GM21825 (cell line): ENCODE data around the gene NANS.
"Not testable (repeated sequence)": the region's sequence is repeated elsewhere in the genome, so short reads cannot be mapped to it uniquely, and the experiment has no call there.

Experiments used
- ATAC-seq: cut with Tn5 transposase; IDR thresholded peaks from one replicate; pipeline ENCODE4 v1.9.1; 2021; ENCODE audit warnings: mild to moderate bottlenecking, moderate library complexity; ENCODE audit not compliant: unreplicated experiment

The NANS gene

DNA sequence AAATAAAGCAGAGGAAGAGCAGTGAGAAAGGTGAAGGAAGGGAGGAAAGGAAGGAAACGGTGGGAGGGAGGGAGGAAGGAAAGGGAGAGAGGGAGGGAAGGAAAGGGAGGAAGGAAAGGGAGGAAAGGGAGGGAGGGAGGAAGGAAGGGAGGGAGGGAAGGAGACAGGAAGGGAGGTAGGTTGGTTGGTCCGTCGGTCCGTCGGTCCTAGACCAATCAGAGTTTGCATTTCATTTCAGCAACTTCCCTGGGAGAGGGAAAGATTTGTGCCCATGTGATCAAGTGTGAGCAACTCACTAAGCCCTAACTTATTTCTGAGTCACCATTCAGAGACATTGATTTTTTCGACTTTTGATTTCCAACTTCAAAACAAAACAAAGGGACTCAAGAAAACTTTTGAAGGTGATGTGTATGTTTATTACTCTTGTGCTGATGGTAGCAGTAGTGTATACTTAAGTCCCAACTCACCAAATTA, 18.8 kb downstream of the NANS start:
- no peak for ATAC-seq

- ATAC-seq: not testable (repeated sequence)
Observed at GRCh38 chr9:98076514-98076890, 20.0 kb downstream of the NANS start.

GRCh38 chr9:98078895-98079294, 22.4 kb downstream of the NANS start:
- ATAC-seq: no peak

GRCh38 chr9:98080326-98080725, 23.8 kb downstream of the NANS start:
- ATAC-seq: no peak

- no peak for ATAC-seq
Observed at GRCh38 chr9:98080780-98081179, 24.2 kb downstream of the NANS start.

DNA sequence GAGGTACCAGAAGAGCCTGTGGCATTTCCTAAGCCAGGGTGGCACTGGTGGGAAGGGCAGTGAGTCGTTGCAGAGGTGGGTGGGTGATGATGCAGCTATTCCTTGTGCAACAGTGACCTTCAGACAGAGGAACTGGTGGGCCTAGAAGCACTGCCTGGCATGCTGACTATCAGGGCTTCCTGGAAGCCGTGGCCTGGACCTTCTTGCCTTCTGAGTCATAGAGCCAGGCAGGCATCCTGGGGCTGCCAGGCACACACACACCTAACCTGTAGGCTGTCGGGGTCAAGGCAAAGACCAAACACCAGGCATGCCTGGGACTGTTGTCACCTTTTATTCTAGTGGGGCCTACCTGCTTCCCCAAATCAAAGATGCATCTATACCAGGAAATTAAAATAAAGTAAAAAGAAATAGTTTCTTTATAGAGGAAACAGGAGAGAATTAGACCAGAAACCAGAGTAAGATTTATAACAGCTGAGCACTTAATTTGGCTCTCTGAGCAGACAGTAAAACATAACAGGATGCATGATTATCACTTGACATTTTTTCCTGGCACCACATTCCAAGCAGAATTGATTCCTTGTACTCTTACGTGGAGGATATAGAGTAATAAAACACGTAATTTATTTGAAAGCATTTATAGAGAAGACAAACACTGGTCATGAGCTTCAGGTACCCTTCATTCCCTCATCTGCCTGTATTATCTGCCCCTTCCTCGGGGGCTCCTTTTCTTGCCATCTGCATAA, 25.1 kb downstream of the NANS start:
- no peak for ATAC-seq

DNA sequence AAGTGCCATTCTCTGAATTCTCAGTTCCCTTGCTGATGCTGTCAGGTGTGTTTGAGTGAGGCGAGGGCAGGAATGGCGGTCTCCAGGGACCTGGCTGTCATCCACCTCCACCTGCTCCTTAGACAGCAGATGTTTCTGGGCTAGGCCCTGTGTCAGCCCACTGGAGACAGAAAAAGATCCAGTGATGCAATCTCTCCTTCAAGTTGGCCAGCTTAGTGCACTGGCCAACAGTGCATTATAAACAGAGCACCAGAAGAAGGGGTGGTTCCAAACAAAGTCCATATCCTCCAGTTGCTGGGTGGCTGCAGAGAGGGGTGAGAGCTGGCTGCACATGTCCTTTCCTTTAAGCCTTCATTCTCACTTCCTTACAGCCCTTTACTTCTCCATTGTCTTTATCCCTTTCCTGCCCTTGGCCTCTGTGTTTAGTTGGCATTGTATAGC, 26.5 kb downstream of the NANS start:
- ATAC-seq: no peak

DNA sequence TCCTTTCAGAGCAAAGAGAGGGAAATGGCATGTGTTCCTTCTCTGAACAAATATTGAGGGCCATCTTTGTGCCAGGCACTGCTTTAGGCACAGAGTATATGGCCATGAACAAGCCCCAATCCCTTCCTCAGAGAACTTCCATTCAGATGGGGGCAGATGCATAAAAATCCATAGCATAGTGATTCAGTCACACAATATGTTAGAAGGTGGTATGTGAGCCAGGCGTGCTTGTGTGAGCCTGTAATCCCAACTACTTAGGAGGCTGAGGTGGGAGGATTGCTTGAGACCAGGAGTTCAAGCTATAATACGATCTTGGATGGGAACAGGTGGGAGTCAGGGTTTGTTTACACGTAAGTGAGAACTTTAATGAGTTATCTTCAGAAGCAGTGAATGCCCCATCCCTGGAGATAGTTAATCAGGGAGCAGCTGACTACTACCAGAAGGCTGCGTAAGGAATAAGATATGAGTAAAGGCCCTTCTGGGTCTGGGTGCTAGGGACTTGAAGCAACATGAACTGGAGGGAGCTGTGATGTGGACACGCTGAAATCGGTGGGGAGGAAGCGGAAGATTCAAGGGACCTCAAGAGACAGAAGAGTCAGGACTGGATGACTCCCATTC, 27.1 kb downstream of the NANS start:
- ATAC-seq: no peak

- ATAC-seq: no peak
Observed at GRCh38 chr9:98084396-98084795, 27.9 kb downstream of the NANS start.

- no peak for ATAC-seq
Observed at GRCh38 chr9:98085058-98085457, 28.5 kb downstream of the NANS start.

GRCh38 chr9:98085944-98086343, 29.4 kb downstream of the NANS start:
- no peak for ATAC-seq

DNA sequence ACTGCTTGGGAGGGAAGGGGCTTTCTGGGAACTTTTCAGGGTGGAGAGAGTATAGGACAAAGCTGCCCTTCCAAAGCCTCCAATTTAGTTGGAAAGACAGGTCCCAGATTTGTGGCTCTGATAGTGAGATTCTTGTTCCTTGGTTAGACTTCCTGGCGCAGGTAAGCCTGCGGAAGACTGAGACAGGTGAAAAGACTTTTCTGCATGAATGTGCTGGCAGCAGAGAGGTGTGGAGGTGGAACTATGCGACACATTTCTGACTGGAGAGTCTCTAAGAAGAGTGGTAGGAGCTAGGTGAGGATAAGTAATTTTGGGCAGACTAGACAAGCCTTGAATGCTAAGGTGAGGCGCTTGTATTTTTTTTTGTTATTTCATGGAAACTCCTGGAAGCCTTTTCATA, 29.9 kb downstream of the NANS start:
- ATAC-seq: no peak

DNA sequence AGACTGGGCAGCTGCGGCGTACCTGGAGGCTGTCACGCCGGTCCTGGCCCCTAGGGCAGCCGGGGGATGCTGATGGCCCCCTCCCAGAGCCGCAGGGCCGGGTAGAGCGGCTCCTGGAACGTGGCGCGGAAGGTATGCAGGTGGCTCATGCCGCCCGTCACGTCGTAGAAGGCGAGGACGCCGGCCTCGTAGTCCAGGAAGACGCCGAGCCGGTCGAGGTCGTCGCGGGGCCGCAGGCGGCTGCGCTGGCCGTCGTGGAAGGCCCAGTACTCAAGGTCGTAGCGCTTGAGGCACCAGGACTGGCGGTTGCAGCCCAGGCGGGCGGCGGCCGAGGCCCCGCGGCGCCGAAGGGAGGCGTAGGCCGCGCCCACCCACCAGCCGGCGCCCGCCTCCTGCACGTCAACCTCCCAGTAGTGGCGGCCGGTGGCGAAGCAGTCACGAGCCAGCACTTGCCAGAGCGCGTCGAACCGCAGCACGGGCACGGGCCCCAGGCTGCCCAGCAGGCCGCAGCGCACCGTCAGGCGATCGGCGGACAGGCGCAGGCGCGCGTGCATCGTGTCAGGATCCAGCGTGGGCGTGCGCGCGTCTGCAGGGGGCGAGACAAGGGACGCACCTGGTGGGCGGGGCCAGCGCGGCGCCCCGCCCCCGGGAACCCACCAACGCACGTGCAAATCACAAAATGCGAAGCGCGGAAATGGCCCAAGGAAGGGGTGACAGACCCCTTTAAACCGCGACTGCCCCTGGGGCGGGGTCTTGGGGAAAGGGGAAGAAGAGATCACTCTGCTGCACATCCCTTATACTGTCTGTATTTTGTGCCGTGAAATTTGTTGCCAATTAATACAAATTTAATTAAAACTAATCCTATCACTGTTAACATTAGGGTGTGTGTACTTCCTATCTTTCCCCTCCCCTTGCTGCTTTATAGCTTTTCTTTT, 31.2 kb downstream of the NANS start:
- no peak for ATAC-seq

DNA sequence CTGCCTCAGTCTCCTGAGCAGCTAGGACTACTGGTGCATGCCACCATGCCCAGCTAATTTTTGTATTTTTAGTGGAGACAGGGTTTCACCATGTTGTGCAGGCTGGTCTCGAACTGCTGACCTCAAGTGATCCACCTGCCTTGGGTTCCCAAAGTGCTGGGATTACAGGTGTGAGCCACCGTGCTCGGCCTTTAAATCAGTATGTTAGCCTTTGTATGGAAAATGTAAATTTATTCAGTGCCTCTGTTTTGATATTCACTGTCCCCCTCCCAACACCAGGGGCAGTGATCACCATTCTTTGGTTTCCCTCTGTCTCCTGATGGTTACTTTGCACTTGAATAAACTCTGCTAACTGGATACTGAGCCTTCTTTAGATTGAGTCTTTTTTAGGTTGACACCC, 34.1 kb downstream of the NANS start:
- ATAC-seq: not testable (repeated sequence)

GRCh38 chr9:98091735-98092612, 35.4 kb downstream of the NANS start:
- no peak for ATAC-seq

- ATAC-seq: no peak
Observed at GRCh38 chr9:98092613-98092931, 36.0 kb downstream of the NANS start.

- ATAC-seq: no peak
Observed at GRCh38 chr9:98094316-98094715, 37.8 kb downstream of the NANS start.

DNA sequence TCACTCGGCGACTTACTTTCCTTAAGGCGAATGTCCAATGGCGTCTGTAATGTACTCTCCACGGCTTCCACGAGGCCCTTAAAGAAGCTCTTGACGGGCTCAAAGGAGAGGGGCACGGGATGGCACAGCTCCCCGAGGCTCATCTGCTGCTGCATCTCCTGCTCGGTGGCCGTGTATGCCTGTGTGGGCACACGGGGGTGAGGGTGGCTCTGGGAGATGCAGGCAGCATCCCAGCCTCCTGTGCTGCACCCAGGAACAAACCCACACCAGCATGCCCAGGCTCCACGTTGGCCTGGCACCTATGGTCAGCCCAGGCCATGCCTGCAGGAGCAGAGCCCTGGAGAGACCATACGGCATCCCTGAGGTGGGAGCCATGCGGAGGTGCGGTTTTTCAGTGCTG, 38.3 kb downstream of the NANS start:
- no peak for ATAC-seq

DNA sequence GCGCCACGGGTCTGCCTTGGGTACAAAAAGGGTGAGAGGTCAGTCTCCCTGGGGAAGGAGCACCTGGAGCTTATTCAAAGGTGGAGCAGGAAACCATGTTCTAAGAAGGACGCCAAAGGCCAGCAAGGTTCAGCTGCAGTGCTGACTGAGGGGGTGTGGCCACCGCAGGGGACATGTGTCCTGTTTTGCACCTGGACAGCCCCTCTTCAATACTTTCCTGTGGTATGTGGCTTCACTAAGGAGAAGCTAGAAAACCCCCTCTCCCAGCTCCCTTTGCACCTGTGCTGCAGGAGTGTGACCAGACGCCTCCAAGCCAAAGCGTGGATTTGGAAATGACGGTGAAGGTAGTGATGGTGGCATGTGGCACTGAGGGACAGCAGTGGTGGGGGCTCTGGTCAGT, 38.9 kb downstream of the NANS start:
- ATAC-seq: no peak

DNA sequence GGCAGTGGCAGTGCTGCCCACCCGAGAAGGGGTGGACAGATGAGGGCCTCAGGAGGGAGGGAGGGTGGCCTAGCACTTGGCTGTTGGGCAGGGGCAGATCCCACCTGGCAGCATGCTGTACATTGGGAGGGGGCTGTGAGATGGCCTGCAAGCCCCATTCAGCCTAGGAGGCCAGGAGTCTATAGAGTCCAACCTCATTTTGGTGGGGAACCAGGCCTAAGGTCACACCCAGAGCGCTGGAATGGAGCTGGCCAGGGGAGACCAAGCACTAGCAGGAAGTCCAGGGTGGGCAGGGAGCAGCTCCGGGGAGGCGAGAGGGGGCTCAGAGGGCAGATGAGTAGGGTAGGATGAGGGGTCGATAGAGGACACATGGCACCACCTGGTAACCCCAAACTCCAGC, 39.6 kb downstream of the NANS start:
- no peak for ATAC-seq

DNA sequence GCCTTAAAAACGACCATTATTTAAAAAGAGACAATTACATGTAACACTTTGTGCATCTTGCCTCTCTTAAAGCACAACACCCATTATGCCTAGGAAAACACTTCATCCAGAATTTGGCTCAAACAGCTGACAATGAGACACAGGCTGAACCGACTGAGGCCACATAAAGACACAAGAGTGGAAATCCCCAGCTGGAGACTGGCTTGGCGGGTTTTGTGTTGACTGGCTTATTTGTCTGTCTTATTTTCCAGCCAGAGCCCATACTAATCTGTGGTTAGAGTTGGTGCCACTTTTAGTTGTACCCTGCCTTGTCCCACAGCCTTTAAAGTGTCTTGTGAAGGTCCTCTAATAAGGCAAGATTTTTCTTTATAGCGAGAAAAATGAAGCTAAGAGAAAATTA, 41.3 kb downstream of the NANS start:
- no peak for ATAC-seq
